SU-DHL-6 (cell line): ENCODE data around the gene OTUD6A.

Experiments
- EZH2phosphoT487 ChIP-seq: fragments of 200-600 bp; sonication (generic), shearing (Covaris generic); conservative IDR thresholded peaks from 2 replicates; pipeline ENCODE4 v1.6.1; 2018; ENCODE audit warnings: mild to moderate bottlenecking, antibody characterized with exemption, low read length, moderate library complexity, mixed read lengths
- TF ChIP-seq, protein P1 (sequence below): fragments of 200-600 bp; sonication (generic); IDR thresholded peaks from one replicate; pipeline ENCODE4 v1.5.1; 2017; ENCODE audit warnings: antibody characterized with exemption, mild to moderate bottlenecking, low read length, moderate library complexity; ENCODE audit not compliant: insufficient read depth, poor library complexity, severe bottlenecking

DNA sequence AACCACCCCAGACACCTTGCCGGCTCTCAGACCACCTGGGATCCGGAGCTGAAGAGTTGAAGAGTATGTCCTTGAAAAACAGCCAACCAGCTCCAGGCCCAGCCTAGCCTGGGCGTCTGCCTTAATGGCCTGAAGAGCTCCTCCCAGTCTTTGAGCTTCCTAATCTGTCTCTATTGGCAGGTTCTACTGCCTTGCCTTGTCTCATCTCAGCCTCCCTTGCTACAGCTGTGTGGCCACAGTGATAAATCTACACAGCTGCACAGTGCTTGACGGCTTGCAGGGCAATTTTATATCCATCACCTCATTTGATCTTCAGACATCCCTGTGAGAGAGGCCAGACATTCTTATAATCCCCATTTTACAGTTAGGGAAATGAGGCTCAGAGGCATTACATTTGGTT, 32.4 kb upstream of the OTUD6A start:
- TF ChIP-seq, protein P1, sequence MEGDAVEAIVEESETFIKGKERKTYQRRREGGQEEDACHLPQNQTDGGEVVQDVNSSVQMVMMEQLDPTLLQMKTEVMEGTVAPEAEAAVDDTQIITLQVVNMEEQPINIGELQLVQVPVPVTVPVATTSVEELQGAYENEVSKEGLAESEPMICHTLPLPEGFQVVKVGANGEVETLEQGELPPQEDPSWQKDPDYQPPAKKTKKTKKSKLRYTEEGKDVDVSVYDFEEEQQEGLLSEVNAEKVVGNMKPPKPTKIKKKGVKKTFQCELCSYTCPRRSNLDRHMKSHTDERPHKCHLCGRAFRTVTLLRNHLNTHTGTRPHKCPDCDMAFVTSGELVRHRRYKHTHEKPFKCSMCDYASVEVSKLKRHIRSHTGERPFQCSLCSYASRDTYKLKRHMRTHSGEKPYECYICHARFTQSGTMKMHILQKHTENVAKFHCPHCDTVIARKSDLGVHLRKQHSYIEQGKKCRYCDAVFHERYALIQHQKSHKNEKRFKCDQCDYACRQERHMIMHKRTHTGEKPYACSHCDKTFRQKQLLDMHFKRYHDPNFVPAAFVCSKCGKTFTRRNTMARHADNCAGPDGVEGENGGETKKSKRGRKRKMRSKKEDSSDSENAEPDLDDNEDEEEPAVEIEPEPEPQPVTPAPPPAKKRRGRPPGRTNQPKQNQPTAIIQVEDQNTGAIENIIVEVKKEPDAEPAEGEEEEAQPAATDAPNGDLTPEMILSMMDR, result no peak
- no peak for TF ChIP-seq EZH2phosphoT487
